ENCODE results near the gene TGFBR3.

TGFBR3 gene

DNA sequence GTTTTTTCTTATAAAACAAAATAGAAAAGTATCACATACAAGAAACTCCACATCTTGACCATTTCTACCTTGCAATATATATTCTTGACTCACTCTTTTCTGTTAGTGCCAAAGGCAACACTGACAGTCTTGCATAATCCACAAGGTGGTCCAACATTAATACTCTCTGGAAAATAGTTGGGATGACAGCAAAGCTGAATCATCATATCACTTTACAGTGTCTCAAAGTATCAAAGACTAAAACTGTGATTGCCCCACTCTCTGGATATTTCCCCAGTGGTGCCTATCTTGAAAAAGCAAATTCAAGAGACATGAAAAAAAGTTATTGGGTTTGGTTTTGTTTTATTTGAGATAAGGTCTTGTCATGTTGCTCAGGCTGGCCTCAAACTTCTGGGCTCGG is 14.6 kb upstream of the TGFBR3 start:
- Histone ChIP-seq H3K9ac (ENCODE audit: low read depth, low read length) (no peak overlapping the region), H3K9me3 (ENCODE audit: insufficient read depth, low read depth, low read length) (no peaks in the 10 kb centered on the region), H3K4me3 (ENCODE audit: low read length) (no peak overlapping the region), H3K27ac (ENCODE audit: low read length) (no peak overlapping the region), H3K27me3 (ENCODE audit: insufficient read depth, low read length) (no peaks in the 10 kb centered on the region), H3K4me1 (ENCODE audit: insufficient read depth, low read length) (no peaks in the 10 kb centered on the region), H3K36me3 (ENCODE audit: insufficient read depth, low read depth, low read length) (no peaks in the 10 kb centered on the region)

DNA sequence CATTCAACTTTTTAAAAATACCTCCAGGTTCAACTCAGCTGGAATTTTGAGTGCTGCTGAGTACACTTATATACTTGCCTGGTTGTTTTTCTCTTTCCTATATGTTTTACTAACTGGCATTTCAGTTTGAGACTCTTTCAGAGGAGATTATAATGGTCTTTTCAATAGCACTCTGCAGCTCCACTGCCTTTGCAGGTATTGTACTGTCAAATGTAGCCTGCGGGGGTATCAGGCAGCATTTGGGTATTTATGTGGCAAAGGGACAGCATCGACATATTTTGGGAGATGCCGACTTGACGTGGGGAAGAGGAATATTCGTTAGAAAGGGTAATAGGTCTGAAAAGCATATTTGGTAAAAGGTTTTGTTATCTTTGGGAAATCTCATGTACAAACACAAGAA is 11.1 kb upstream of the TGFBR3 start:
- H3K27ac ChIP-seq (ENCODE audit: low read length) = no peak overlapping the region
- no peaks in the 10 kb centered on the region for H3K27me3 ChIP-seq (ENCODE audit: insufficient read depth, low read length)
- H3K9ac ChIP-seq (ENCODE audit: low read depth, low read length) = no peak overlapping the region
- no peaks in the 10 kb centered on the region for H3K4me1 ChIP-seq (ENCODE audit: insufficient read depth, low read length)
- H3K36me3 ChIP-seq (ENCODE audit: insufficient read depth, low read depth, low read length) = no peaks in the 10 kb centered on the region
- no peak overlapping the region for H3K4me3 ChIP-seq (ENCODE audit: low read length)
- no peaks in the 10 kb centered on the region for H3K9me3 ChIP-seq (ENCODE audit: insufficient read depth, low read depth, low read length)

DNA sequence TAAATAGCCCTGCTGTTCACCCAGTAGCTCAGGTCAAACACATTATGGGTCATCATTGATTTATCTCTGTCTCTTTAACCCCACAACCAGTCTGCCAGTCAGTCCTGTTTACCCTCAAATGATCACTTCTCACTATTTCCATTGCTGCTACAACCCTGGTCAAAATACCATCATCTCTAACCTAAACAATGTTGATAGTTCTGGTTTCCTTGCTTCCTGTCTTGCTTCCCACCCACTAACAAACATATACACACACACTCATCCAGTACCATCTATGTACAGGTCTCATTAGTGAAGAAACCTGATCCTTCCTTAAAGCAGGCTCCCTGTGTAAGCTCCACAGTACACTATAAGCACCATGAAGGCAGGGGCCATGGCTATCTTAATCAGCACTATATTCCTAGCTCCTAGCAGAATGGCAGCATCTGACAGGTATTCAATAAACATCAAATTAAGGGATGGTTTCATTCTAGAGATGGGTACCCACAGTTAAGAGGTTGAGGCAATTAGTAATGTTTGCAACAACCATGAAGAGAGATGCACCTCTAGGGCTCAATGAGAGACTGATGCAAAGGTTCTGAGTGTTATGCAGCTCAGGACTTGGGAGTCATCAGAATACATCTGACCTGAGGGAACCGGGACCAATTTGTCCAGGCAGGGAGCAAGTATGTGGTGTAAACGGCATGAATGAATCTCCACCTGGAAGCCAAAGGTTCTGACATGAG is 10.0 kb upstream of the TGFBR3 start:
- no peaks in the 10 kb centered on the region for H3K4me1 ChIP-seq (ENCODE audit: insufficient read depth, low read length)
- no peaks in the 10 kb centered on the region for H3K9me3 ChIP-seq (ENCODE audit: insufficient read depth, low read depth, low read length)
- H3K27me3 ChIP-seq (ENCODE audit: insufficient read depth, low read length) = no peaks in the 10 kb centered on the region
- no peak overlapping the region for H3K9ac ChIP-seq (ENCODE audit: low read depth, low read length)
- no peak overlapping the region for H3K4me3 ChIP-seq (ENCODE audit: low read length)
- H3K27ac ChIP-seq (ENCODE audit: low read length) = no peak overlapping the region
- H3K36me3 ChIP-seq (ENCODE audit: insufficient read depth, low read depth, low read length) = no peaks in the 10 kb centered on the region

DNA sequence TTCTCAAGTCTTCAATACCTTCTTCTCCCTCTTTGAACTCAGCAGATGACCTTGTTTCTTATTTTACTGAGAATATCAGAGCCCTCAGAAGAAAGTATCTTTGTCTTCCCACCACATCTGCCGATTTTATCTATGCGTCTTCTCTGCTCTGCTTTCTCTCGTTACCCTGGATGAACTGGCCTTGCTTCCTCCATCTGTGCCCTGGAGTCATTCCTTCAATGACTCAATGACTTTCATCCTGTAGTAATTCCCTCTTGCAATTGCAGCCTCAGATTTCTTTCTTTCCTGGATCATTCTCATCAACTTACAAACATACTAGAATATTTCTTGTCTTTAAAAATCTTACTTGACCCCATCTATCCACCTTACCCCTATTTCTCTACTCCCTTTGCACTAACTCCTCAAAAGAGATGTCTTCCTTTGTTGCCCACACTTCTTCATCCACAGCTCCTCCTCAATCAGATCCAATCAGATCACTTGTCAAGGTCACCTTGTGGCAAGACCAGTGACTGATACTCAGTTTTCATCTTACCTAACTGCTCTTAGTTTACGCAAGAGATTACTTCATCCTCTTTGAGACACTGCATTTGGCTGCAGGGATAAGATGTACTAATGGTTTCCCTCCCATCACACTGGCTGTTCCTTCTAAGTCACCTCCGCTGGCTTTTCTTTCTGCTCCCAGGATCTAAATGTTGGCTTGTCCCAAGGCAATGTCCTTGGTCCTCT is 8.2 kb upstream of the TGFBR3 start:
- Histone ChIP-seq H3K27ac (ENCODE audit: low read length) (no peak overlapping the region), H3K4me3 (ENCODE audit: low read length) (no peak overlapping the region), H3K4me1 (ENCODE audit: insufficient read depth, low read length) (no peaks in the 10 kb centered on the region), H3K36me3 (ENCODE audit: insufficient read depth, low read depth, low read length) (no peaks in the 10 kb centered on the region), H3K27me3 (ENCODE audit: insufficient read depth, low read length) (no peaks in the 10 kb centered on the region), H3K9ac (ENCODE audit: low read depth, low read length) (no peak overlapping the region), H3K9me3 (ENCODE audit: insufficient read depth, low read depth, low read length) (no peaks in the 10 kb centered on the region)

DNA sequence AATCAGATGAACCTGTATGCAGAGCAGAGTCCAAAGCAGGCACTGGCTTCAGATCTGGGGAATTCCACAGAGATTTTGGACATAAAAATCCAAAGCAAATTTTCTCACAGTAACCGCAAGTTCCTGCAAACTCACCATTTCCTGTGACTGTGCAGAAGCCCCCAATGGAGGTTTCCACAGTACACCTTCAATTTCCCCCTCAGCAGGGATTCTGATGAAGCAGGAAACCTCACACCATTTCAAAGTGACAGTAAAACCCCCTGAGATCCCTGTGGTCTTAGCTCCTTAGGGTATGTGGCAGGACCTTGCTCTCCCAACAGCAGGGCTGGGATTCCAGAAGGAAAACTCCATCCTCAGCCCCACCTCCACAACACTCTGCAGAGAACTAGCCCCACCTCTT is 6.0 kb upstream of the TGFBR3 start:
- Histone ChIP-seq H3K4me1 (ENCODE audit: insufficient read depth, low read length) (no peaks in the 10 kb centered on the region), H3K9ac (ENCODE audit: low read depth, low read length) (no peak overlapping the region), H3K27ac (ENCODE audit: low read length) (no peak overlapping the region), H3K27me3 (ENCODE audit: insufficient read depth, low read length) (peaks cover 11% of the 10 kb centered on the region), H3K36me3 (ENCODE audit: insufficient read depth, low read depth, low read length) (no peaks in the 10 kb centered on the region), H3K4me3 (ENCODE audit: low read length) (no peak overlapping the region), H3K9me3 (ENCODE audit: insufficient read depth, low read depth, low read length) (no peaks in the 10 kb centered on the region)

DNA sequence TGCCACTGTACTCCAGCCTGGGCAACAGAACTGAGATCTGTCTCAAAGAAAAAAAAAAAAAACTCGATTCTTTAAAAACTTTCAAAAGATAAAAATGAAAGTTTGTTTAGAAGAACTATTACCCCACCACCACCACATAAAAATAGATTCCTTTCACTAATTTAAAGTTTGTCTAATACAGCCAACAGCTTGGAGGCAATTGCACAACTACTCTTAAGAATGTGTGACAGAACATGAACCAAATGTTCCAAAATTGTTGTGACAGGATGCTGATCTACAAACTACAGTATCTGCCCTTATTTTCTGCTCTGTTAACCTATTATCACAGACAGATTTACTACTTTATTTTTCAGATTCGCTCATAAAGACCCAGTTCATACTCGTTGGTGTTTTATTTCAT is 5.5 kb upstream of the TGFBR3 start:
- Histone ChIP-seq H3K9me3 (ENCODE audit: insufficient read depth, low read depth, low read length) (no peaks in the 10 kb centered on the region), H3K27me3 (ENCODE audit: insufficient read depth, low read length) (peaks cover 16% of the 10 kb centered on the region), H3K36me3 (ENCODE audit: insufficient read depth, low read depth, low read length) (no peaks in the 10 kb centered on the region), H3K4me1 (ENCODE audit: insufficient read depth, low read length) (no peaks in the 10 kb centered on the region), H3K4me3 (ENCODE audit: low read length) (no peak overlapping the region), H3K9ac (ENCODE audit: low read depth, low read length) (no peak overlapping the region), H3K27ac (ENCODE audit: low read length) (no peak overlapping the region)

DNA sequence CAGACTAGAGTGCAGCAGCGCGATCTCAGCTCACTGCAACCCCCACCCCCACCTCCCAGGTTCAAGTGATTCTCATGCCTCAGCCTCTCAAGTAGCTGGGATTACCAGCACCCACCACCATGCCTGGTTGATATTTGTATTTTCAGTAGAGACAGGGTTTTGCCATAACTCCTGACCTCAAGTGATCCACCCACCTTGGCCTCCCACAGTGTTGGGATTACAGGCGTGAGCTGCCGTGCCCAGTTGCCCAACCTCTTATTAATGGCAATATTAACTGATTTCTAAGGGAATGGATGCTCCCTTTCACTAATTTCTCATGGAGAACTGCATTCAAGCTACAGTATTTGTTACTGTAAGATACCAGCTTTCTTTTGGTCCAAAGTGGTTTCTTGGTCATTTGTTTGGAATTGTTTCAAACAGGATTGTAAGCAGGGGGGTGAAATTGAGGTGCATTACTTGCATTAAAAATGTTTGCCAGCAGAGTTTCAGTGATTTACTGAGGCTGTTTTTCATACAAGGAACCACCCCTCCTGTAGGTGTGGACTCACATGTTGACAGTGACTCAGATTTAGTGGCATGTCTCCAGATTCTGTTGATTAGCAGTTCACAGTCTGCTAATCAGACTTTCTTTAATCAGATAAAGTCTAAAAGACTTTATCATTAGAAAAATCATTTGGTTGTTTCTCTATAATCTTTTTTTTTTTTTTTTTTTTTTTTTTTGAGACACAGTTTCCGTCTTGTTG is 3.9 kb upstream of the TGFBR3 start:
- Histone ChIP-seq H3K36me3 (ENCODE audit: insufficient read depth, low read depth, low read length) (no peaks in the 10 kb centered on the region), H3K4me1 (ENCODE audit: insufficient read depth, low read length) (no peaks in the 10 kb centered on the region), H3K9ac (ENCODE audit: low read depth, low read length) (no peak overlapping the region), H3K27me3 (ENCODE audit: insufficient read depth, low read length) (peaks cover 30% of the 10 kb centered on the region), H3K27ac (ENCODE audit: low read length) (no peak overlapping the region), H3K4me3 (ENCODE audit: low read length) (no peak overlapping the region), H3K9me3 (ENCODE audit: insufficient read depth, low read depth, low read length) (no peaks in the 10 kb centered on the region)

DNA sequence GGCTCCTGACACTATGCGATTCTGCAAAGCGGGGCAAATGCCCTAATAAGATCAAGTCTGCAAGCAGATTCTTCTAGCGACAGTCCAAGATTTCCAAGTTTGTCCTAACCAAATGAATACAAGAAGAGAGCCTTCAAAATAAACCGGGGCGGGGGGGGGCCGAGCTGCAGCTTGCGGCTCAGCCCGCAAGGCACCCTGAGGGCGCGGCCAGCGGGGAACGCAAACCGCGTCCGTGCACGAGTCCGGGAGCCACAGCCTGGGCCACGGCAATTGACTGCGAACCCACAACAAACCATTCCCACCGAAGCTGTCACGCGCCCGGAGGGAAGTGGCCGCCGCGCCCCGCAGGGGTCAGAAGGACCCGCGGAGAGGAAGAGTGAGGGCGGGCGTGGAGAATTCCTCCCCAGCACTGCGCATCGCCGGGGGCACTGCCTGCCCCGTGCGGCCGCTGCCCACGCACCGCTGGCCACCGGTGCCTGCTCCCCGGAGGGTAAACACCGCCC is 687 bp downstream of the TGFBR3 start:
- peaks cover 49% of the 10 kb centered on the region for H3K27me3 ChIP-seq (ENCODE audit: insufficient read depth, low read length)
- H3K4me3 ChIP-seq (ENCODE audit: low read length) = peak overlapping the region; percentile 87
- H3K4me1 ChIP-seq (ENCODE audit: insufficient read depth, low read length) = no peaks in the 10 kb centered on the region
- peak overlapping the region; percentile 76; the same call in 1 of the 2 replicates for H3K9ac ChIP-seq (ENCODE audit: low read depth, low read length)
- no peaks in the 10 kb centered on the region for H3K9me3 ChIP-seq (ENCODE audit: insufficient read depth, low read depth, low read length)
- no peak overlapping the region for H3K27ac ChIP-seq (ENCODE audit: low read length)
- H3K36me3 ChIP-seq (ENCODE audit: insufficient read depth, low read depth, low read length) = no peaks in the 10 kb centered on the region

DNA sequence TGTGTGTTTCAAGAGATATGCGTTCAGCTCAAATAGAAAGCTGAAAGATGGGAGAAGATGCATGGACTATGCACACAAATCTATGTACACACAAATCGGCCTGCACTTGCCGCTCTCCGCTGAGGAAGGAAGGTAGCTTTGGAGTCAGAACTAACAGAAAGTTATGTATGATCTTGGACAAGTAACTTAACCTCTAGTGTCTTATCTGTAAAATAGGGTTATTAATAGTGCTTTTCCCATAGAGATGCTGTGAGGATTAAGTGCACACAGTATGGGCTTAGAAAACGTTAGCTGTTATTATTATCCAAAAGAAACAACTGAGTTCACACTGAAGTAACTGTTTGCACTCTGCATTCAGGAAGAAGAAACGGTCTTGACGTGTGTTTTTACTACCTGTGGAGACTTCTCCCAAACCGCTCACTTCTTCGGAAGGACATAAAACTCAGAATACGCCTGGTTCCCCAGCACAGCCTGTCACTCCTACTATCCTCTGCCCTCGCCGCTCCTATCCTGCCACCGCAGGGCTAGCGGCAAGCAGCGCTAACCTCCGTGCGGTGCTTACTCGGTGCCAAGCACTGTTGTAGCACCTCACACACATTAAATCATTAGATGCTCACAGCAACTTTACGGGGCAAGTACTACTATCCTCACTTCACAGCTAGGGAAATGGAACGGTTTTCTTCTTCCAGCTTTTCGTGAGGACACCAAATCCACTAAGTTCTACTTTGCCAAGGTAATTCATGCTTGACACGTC is 1.3 kb downstream of the TGFBR3 start:
- no peak overlapping the region for H3K9ac ChIP-seq (ENCODE audit: low read depth, low read length)
- H3K9me3 ChIP-seq (ENCODE audit: insufficient read depth, low read depth, low read length) = no peaks in the 10 kb centered on the region
- no peaks in the 10 kb centered on the region for H3K4me1 ChIP-seq (ENCODE audit: insufficient read depth, low read length)
- no peak overlapping the region for H3K27ac ChIP-seq (ENCODE audit: low read length)
- H3K27me3 ChIP-seq (ENCODE audit: insufficient read depth, low read length) = peaks cover 49% of the 10 kb centered on the region
- peak overlapping the region; percentile 87 for H3K4me3 ChIP-seq (ENCODE audit: low read length)
- no peaks in the 10 kb centered on the region for H3K36me3 ChIP-seq (ENCODE audit: insufficient read depth, low read depth, low read length)

DNA sequence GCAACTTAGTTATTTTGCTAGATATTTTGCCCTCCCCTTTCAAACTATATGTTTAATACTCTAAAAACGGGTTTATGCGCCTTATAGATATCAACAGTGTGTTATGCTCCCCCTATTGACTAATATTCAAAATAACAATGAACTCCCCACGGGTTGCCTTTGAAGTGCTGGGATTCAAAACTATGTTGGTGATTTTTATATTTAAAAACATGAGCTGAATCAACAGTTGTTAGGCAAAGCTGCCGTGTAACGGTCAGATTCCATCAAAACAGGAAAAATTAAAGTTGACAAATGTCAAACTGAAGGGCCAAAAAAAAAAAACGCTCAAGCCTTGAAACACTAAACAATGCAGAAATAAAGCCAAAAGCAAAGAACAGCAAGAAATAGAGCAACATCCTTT is 2.5 kb downstream of the TGFBR3 start:
- Histone ChIP-seq H3K4me3 (ENCODE audit: low read length) (no peak overlapping the region), H3K9me3 (ENCODE audit: insufficient read depth, low read depth, low read length) (no peaks in the 10 kb centered on the region), H3K36me3 (ENCODE audit: insufficient read depth, low read depth, low read length) (no peaks in the 10 kb centered on the region), H3K9ac (ENCODE audit: low read depth, low read length) (no peak overlapping the region), H3K27ac (ENCODE audit: low read length) (no peak overlapping the region), H3K4me1 (ENCODE audit: insufficient read depth, low read length) (no peaks in the 10 kb centered on the region), H3K27me3 (ENCODE audit: insufficient read depth, low read length) (peaks cover 49% of the 10 kb centered on the region)

DNA sequence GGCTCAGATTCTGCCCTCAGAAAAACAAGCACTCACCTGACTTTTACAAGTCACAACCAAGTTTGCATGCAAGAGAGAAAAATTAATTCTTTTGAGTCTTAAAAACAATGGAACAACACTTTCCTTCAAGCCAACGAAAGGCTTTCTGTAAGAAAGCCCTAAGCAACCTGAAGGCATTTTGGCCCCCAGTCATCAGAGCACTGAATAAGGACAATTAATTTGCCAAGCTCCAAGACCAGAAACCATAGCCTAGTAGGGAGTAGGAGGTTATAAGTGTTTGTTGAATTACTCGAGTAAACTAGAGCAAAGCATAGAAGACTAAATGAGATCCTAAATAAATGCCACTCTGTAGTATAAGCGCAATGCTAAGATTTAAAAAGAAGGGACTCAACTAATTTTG is 4.7 kb downstream of the TGFBR3 start:
- Histone ChIP-seq H3K27me3 (ENCODE audit: insufficient read depth, low read length) (peaks cover 31% of the 10 kb centered on the region), H3K36me3 (ENCODE audit: insufficient read depth, low read depth, low read length) (no peaks in the 10 kb centered on the region), H3K9me3 (ENCODE audit: insufficient read depth, low read depth, low read length) (no peaks in the 10 kb centered on the region), H3K4me1 (ENCODE audit: insufficient read depth, low read length) (no peaks in the 10 kb centered on the region), H3K27ac (ENCODE audit: low read length) (no peak overlapping the region), H3K4me3 (ENCODE audit: low read length) (no peak overlapping the region), H3K9ac (ENCODE audit: low read depth, low read length) (no peak overlapping the region)
